DMS79 treated with DMSO at 0.1 percent for 48 hours (cell line): ENCODE results near the gene ADAMTSL2.

Experiments
- DNase-seq: peaks from one replicate; lab custom pipeline; 2025; lab: John Stamatoyannopoulos, UW

ADAMTSL2 gene

GRCh38 chr9:133589454-133590227, 55.1 kb downstream of the ADAMTSL2 start:
- no peak for DNase-seq

GRCh38 chr9:133590231-133590855, 55.8 kb downstream of the ADAMTSL2 start:
- no peak for DNase-seq

DNA sequence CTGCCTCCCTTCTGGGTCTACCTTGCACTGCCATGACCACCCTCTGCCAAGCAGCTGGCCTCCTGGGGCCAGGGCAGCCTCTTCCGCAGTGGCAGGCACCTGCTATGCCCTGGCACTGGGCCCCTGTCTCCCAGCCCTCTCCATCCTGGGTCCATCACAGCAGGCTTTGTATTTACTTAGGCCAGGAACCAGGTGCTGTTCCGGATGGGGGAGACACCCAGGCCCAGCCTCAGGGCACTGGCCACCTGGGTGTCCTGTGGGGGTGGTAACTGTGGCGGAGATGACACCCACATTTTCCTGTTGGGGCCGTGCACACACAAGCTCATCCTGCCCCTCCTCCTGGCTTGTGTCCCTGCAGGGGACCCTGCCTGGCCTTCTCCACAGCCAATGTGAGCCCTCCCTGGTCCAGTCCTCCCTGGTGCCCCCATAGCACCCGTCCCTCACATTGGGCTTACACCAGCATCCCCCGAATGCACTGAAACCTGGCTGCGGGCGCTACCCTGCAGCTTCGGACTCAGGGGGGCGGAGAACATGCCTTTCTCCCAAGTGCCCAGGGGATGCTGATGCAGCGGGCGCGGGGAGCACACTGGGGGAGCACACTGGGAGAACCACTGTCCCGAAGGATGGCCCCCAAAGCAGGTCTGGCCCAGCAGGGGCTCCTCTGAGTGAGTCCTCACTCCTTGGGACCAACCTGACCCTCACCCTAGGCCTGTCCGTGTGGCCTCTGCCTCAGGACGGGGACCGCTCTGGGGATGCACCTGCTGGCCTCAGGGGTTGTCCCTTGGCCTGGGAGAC, 56.8 kb downstream of the ADAMTSL2 start:
- no peak for DNase-seq

DNA sequence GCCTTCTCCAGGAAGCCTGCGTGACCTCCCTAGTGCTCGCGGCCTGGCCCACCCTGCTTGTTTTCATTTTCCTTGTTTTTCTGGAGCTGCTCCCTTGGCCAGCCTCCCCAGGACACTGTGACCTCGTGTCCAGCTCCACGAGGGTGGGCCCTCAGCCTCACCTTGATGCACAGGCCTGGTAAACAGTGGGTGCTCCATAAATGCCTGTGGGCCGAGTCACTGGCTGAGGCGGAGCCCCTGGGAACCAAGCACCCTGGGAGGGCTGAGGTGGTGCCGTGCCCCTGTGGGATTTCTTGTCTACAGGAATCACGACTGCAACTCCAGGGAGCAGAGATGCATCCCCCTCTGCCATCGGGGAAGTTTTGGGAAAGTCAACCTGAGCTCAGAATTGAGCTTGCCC, 57.5 kb downstream of the ADAMTSL2 start:
- DNase-seq = no peak

DNA sequence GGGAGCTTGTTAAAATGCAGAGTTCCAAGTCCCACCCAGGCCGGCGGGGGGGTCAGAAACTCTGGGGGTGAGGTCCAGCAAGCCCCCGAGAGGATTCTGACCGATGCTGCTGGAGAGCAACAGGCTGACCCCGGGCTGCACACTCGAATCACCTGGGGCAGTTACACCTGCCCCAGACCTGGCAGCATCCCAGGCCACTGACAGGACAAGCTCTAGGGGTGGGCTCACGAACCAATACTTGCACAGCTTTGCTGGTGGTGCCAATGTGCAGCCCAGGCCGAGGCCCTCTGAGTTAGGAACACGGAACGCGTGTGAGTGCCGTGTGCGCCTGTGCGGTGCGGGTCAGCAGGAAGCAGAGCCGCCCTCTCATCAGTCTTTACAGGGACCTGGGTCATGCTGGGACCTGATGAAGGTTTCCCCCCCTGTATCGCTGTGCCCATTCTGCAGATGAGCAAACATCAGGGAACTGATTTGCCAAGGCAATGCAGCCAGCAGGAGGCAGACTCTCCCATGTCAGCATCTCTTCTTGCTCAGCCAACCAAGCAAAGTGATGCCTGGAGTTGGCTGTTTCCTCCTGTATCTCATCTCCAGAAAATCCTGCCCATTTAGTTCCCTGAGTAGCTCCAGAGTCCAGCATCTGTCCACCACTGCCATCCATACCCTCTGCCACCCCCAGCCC, 58.4 kb downstream of the ADAMTSL2 start:
- no peak for DNase-seq

DNA sequence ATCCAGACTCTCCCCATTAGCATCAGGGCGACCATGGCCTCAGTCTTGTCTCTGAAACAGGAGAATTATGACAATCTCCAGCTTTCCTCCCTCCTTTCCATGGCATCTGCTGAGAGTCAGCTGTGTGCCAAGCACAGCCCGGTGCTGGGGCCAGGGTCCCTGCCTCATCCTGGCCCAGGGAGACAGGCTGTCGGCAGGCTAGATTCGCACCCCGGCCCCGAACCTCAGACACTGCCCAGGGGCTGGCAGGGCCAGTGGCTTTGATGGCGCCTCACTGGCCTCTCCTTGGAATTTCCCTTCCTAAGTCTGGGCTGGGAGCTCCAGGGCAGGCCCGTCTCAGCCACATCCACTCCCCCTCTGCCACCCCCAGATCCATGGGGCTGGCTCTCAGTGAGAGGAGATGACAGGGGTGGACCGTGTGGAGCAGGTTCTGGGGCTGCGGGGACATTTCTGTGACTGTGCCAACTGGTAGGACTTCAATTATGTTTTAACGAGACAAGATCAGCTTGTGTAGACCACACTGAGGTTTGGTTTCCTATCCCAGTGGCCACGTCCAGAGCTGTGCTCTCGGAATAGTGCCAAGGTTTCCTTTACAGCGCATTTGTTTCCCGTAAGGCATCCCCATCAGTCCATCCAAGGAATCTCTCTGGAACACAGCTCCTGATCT, 59.2 kb downstream of the ADAMTSL2 start:
- DNase-seq = no peak

DNA sequence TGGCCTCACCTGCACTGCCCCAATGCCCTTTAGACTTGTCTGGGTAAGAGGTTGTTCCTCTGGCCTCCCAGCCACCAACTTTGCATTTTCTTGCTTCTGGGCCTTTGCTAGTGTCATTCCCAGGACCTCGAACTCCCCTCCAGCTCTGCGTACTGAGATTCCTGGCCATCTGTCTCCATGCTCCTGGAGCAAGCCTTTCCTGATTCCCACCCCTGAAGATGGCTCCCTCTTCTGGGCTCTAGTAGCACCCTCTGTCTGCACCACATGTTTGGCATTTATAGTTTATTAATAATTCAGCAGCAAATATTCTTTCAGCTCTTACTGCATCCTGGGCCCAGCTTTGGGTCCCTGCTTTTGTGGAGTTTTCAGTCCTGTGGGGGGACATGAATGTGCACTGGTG, 59.8 kb downstream of the ADAMTSL2 start:
- no peak for DNase-seq

DNA sequence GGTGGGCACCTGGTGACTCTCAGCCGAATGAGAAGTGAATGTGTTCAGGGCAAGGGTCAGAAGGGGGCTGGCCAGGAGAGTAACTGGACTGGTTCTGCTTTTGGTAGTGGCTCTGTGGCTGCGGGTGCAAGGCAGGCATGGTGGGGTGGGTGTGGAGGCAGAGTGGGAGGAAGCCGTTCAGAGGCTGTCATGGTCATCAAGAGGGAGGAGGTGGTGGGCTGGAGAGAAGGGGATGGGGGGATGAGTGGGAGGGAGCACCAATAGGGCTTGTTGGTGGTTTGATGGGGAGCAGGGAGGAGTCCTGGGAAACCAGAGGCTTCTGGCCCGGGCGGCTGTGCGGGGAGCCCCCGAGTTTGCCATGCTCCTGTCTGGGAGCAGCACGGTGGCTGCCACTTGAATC, 61.4 kb downstream of the ADAMTSL2 start:
- no peak for DNase-seq

GRCh38 chr9:133597316-133597957, 62.9 kb downstream of the ADAMTSL2 start:
- peak; percentile 46 for DNase-seq

DNA sequence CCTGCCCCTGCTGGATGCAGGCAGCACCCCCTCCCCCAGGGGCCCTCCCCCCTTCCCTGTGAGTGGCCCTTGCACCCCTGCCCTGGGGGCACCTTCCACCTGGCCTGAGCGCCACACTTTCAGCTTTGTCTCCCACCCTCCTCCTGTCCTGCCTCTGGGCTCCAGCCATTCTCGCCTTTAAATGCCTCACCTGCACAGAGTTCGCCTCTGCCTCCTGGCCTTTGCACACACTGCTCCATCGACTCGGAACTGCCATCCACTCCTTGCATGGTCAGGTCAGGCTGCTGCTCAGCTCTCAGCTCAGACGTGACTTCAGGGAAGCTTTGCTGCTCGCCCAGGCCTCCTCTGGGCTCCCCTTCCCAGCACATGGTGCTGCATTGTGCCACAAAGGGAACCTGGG, 64.5 kb downstream of the ADAMTSL2 start:
- DNase-seq = no peak

GRCh38 chr9:133599470-133600173, 65.1 kb downstream of the ADAMTSL2 start:
- DNase-seq = no peak

GRCh38 chr9:133600739-133601138, 66.2 kb downstream of the ADAMTSL2 start:
- peak; percentile 11 for DNase-seq

DNA sequence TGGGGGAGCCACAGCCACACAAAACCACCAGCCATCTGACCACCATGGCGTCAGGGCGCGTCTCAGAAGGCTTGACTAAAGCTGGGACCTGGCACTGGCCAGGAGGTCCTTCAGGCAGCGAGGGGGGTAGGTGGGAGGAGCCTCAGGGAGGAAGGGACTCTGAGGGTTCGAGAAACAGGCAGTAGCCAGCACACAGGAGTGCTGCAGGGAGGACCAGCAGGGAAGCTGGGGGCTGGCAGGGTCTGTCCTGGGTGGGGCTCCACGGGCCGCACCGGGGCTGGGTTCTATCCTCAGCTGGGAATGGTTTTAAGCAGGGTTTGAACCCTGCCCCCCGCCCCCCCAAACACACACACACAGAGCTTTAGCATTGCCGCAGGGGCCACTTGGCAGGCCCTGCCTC, 67.2 kb downstream of the ADAMTSL2 start:
- DNase-seq = no peak

- no peak for DNase-seq
Observed at GRCh38 chr9:133602277-133602676, 67.8 kb downstream of the ADAMTSL2 start.

DNA sequence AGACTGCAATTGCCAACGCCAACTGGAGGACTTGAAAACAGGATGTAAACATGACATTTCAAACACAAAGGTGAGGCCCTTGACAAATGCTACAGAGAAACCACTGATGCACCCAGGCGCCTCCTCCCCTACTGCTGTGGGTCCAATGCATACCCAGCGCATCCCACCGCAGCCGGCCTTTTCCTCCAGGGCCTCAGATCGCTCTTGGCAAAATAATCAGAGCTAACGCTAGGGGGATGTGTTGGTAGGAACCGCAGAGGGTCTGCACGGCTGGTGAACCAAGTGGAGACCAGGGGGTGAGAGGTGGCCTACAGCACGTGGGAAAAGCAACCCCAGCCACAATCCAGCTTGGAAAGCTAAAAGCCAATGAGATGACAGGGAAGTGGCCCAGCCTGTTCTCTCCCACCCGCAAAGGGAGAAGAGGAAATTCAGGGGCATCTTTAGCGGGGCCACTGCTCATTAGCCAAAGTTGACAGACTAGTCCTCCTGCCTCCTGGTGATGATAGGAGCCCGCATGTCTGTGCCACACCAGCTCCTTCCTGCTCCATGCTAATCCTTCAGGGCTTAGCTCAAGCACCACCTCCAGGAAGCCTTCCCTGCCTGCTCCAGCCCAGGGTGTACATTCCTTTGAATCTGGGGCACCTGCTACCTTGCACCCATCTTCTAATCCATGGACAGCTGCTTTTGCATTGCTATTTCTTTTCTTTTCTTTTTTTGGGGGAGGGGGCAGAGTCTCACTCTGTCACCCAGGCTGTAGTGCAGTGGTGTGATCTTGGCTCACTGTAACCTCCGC, 68.8 kb downstream of the ADAMTSL2 start:
- DNase-seq = no peak

GRCh38 chr9:133604214-133604613, 69.7 kb downstream of the ADAMTSL2 start:
- DNase-seq = no peak

DNA sequence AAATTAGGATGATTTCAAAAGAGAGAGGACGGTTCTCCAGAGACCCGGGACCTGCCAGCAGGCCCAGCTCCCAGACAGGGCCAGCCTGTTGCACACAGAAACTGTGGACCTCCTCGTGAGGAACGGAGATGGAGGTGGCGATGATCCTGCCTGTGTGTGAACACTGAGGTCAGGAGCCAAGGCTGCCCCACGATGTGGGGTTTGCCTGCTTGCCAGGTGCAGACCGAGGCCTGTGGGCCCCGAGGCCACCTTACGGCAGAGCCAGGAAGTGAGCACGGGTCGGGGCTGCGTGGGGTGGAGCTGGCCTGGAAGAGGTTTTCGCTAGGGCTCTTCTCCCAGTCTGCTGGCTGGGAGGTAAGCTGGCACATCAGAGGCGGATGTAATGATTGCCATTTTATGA, 70.4 kb downstream of the ADAMTSL2 start:
- no peak for DNase-seq

DNA sequence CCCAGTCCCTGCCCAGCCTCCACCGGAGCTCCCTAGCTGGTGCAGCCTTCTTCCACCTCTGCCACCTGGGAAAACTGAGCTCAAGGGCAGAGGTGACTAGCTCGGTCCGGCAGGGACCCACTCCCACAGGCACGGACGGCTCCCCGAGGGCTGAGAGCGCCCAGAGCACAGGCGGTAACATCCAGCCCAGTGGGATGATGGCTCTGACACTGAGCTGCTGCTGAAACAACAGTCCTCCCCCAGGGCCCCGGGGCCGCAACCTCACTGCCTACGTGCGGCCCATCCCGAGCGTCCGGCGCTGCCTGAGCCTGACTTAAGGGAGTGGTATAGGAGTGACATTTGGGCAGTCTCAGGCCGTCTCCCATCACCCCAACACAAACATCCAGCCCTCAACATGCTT, 70.9 kb downstream of the ADAMTSL2 start:
- DNase-seq = no peak

DNA sequence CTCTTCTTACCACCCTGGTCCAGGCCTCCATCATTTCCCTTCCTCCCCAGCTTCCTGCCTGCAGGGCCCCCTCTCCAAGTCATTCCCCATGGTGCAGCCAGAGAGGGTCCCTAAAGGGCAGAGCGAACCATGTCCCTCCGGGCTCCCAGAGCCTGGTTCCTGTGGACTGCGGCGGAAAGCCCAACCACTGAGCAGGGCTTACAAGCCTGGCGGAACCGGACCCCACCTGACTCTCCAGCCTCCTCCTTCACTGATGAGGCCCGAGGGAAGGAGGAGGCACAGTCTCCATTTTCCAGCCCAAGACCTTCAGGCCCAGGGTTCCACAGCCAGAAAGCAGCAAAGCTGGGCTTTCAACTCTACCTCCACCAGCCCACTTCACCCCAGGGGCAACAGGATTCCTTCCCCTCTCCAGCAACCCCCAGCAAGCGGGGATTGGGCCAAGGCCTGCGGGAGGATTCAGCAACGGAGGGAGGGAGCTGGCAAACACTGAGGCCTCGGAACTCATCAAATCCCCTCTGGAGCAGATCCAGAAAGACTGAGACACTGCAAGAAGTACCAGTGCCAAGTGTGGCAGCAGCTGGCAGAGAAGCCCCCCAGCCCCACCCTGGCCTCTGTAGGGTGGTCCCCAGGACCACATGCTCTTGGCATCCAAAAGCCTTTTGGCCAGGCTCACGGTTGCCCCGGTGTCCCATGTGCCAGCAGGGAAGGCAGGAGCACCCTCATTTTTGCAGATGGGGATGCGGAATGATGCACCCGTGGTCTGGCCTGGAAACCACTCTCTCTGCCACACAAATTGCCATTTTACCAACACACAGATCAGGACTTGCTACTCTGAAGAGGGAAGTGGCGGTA, 71.6 kb downstream of the ADAMTSL2 start:
- DNase-seq = peak; percentile 20
